T-helper 9 cell (primary cell): ENCODE measurements around the gene MAGEA1.
"Not testable (repeated sequence)": the region's sequence is repeated elsewhere in the genome, so short reads cannot be mapped to it uniquely, and the experiment has no call there.

Experiments
- DNase-seq: peaks from one replicate; pipeline ENCODE4 v3.0.0-alpha.2; 2020
- total RNA-seq, 2 donors: gene quantifications; one replicate each; lab custom pipeline; 2026; lab: John Stamatoyannopoulos, UW

MAGEA1 gene, protein sequence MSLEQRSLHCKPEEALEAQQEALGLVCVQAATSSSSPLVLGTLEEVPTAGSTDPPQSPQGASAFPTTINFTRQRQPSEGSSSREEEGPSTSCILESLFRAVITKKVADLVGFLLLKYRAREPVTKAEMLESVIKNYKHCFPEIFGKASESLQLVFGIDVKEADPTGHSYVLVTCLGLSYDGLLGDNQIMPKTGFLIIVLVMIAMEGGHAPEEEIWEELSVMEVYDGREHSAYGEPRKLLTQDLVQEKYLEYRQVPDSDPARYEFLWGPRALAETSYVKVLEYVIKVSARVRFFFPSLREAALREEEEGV
- 0 reads per million in 2 donors for total RNA-seq

DNA sequence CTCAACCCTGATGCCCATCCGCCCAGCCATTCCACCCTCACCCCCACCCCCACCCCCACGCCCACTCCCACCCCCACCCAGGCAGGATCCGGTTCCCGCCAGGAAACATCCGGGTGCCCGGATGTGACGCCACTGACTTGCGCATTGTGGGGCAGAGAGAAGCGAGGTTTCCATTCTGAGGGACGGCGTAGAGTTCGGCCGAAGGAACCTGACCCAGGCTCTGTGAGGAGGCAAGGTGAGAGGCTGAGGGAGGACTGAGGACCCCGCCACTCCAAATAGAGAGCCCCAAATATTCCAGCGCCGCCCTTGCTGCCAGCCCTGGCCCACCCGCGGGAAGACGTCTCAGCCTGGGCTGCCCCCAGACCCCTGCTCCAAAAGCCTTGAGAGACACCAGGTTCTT, at the start of gene MAGEA1:
MAGEA1 (plus strand) TSS at position 154 of the 400 bp plus-strand sequence. CDS start 3,106 bp downstream, outside the sequence.
- no peak for DNase-seq

DNA sequence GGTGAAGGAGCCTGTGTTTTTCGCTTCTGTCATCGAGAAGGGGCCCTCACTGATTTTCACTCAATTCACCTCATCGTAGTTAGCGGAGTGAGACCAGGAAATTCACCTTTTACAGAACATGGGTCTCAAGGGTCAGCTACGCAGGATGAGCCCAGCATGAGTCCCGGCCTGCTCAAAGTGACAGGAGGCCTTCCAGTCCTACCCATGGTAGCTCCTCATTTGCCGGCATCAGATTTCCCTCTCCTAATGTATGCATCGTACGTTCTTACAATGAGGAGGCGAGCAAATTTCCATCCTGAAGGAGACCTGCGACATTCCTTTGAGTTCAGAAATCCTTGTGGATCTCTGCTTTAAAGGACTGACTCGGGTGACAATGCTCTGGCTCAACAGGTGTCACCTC, 46.2 kb upstream of the MAGEA1 start:
- not testable (repeated sequence) for DNase-seq

DNA sequence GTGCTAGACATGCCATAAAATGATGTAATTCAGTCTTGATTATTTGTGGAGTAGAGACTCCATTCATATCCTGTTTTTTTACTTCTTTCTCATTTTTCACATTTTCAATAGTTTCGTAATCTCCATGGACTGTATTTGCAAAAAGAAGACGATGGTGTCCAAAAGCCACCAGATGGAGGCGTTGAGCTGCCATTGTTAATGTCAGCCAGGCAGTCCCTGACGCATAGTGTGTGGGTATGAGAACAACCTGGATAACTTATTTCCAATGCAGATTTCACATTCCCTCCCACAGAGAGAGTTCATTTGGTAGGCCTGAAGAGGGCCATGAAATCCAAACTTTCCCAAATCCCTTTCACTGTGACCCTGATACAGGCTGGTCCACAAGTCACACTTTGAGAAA, 40.0 kb upstream of the MAGEA1 start:
- not testable (repeated sequence) for DNase-seq

DNA sequence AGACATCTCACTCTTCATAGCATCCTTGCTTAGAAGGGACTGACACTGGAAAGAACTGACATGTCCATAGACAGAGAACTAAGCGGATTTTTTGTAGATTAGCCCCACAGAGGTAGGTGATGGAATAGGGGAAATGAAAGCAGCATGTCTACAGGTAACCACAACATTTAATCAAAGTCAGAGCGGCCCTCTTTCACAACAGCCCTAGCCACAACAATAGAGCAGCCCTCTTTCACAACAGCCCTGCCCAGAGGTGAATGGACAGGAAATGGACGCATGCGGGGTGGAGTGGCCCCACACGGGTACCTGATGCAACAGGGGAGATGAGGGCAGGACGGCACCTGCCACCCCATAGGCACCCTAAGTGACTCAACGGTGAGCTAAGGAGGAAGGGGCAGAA, 32.8 kb upstream of the MAGEA1 start:
- not testable (repeated sequence) for DNase-seq

DNA sequence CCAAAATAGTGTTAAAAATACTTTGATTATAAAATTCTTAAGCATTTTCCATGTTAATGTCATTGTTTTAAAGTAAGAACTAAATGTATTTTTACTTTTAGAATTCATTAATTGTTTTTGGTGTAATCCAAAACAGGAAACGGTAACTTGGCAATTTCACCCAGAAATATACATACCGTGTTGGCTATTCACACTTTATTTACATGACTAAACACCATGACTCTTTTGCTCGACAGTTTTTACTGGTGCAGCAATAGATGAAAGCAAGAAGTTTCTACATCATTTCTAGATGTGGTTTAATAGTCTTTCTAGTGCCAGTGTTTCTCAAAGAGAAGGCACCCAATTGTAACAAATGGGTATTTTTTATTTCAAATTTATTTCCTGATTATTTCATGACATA, 25.6 kb upstream of the MAGEA1 start:
- no peak for DNase-seq

DNA sequence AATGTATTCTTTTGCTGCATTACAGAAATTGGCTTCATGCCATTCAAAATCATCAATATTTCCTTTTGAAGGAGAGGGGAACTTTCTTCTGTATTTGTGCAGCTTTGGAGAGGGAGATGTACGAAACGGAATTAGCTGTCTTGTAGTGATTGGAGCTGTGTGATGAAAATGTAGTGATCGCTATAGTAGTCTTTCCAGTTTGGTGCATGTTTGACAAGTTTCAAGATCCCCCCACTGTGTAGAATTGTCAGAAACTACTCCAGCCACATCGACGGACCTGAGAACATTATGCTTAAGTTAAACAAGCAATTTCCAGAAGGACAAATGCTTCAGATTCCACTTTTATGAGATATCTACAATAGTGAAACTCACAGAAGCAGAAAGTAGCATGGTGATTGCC, 21.6 kb upstream of the MAGEA1 start:
- DNase-seq = no peak

DNA sequence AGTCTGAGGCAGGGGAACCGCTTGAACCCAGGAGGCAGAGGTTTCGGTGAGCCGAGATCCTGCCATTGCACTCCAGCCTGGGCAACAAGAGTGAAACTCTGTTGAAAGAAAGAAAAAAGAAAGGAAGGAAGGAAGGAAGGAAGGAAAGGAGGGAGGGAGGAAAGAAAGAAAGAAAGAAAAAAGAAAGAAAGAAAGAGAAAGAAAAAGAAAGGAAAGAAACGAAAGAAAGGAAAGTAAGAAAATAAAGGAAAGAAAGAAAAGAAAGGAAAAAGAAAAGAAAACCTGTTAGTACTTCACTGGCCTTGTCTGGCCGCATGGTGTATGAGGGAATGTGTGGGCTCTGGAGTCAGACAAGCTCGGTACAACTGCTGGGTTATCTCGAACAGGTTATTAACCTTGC, 20.8 kb upstream of the MAGEA1 start:
- DNase-seq = no peak

DNA sequence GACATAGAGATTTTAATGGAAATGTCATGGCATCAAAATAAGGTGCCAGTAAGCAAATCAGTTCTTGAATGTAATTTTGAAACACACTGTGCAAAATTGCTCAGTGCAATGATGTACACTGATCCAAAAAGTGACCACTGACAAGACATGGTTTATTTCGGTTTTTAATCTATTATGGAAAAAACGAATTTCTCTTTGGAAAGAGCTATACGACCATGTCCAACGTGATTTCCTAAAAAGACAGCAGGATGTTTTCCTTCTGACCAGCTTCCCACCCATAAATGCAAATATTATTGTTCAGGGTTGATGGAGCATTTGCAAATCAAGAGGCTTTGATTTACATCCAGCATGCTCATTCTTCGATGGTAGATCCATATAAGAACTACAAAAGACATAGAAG, 17.1 kb upstream of the MAGEA1 start:
- DNase-seq = no peak

DNA sequence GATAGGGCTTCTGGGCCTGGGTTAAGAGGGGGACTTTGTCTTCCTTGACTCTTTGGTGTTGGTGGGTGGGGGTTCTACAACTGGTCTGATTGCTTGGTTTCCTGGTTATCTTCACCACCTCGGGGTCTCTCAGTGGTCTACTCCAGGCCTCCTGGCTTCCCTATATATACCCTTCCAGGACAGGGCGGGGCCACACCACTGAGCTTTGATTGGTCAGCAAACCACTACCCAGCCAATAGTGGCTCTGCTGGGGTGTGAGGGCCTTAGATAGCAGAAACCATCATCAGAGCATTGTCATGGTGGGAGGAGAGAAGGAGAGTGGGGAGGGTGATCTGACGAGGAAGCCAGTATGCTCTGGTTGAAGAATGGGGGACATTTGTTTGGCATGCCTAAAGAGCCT, 14.4 kb upstream of the MAGEA1 start:
- no peak for DNase-seq

DNA sequence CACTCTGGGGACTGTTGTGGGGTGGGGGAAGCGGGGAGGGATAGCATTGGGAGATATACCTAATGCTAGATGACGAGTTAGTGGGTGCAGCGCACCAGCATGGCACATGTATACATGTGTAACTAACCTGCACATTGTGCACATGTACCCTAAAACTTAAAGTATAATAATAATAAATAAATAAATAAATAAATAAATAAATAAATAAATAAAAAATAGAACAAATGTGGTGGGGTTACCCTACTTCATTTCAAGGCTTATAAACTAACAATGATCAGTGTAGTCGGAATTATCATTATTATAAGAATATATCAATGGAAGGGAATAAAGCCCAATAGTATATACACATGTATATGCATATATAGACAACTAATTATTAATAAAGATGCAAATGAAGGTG, 10.7 kb upstream of the MAGEA1 start:
- not testable (repeated sequence) for DNase-seq

DNA sequence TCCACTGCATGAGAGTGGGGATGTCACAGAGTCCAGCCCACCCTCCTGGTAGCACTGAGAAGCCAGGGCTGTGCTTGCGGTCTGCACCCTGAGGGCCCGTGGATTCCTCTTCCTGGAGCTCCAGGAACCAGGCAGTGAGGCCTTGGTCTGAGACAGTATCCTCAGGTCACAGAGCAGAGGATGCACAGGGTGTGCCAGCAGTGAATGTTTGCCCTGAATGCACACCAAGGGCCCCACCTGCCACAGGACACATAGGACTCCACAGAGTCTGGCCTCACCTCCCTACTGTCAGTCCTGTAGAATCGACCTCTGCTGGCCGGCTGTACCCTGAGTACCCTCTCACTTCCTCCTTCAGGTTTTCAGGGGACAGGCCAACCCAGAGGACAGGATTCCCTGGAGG, 2.7 kb downstream of the MAGEA1 start:
- DNase-seq = no peak

DNA sequence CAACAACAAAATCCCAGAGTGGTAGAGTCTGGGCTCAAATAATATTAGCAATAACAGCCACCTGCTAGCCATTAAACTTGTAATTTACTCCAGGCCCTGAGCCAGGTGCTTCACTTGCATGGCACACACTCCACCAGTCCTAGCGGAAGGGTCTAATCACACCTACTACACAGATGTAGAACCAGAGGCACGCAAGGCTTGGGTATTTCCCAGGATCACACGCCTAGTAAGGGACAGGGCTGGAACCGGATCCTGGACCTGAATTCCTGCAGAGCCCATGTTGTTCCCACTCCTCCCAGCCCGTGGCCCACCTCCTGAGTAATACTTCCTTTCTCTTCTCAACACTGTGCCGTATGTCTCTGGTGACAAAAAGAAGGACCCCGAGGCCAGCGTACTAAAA, 5.7 kb downstream of the MAGEA1 start:
- no peak for DNase-seq

DNA sequence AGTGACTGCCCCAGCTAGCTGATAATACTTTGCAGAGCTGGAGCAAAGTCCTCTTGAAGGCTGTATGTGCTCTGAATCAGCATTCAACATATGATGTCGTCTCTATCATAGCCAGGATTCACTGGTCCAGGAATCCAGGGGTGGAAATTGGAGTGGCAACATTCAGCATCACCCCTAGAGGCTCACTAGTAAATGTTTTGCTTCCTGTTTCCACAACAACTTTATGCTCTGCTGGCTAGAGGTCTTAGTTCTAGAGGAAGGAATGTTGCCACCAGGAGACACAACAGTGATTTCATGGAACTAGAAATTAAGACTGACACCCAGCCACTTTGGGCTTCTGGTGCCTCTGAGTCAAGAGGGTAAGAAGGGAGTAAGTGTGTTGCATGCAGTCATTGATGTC, 11.3 kb downstream of the MAGEA1 start:
- no peak for DNase-seq

DNA sequence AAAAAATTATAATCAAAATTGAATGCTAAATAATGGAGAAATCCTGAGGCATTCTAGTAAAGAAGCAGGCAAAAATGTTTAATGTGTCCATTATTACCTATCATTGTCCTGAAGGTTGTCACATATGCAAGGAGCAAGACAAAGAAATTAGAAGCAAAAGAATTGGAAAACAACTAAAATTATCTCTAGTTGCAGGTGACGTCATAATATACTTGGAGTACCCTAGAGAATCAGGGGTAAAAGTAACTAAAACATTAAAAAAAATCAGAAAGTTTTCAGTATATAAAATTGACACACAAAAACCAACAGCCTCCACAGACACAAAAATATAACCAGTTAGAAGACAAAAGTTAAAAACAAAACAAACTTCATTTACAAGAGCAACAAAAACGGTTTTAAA, 21.4 kb downstream of the MAGEA1 start:
- DNase-seq = no peak

DNA sequence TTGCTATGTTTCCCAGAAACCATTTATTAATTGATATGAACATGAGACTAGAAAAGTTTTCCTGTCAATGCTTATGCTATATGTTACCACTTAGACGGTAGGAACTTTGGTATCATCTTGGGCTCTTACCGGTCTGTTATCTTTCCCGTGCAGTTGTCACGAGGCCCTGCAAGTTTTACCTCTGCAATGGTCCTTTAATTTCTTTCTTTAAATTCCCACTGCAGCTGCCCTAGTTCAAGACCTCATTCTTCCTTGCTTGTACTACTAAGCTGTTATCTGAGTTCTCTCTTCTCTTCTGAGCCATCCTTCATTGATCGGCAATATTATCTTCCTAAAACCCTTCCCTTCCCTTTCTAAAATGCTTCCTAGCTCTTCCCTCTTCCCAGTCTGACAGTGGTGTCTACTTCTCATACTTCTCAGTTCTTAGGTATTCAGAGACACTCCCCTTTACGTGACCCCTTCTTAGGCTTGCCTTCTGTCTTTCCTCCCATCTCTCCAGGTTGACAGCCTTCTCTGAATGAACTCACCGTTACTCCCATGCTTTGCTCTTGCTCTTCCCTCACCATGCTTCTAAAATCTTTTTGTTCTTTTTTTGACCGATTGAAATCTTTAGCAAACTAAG, 27.5 kb downstream of the MAGEA1 start:
- no peak for DNase-seq

DNA sequence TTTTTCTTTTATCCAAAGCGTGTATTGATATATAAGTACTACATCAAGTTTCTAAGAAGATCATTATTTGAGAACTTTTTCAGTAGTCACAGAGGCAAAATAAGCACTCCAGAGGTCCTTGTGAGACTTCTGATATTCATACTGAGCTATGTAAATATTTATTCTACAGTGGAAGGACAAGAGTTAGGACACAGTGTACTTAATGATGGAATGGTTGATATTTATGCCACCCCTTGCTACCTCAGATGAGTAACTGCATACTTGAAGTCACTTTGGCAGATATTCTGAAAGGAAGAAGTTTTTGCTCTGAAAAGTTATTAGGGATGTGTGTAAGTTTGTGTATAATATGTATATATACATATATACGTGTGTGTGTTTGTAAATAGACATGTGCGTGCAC, 30.3 kb downstream of the MAGEA1 start:
- DNase-seq = no peak

DNA sequence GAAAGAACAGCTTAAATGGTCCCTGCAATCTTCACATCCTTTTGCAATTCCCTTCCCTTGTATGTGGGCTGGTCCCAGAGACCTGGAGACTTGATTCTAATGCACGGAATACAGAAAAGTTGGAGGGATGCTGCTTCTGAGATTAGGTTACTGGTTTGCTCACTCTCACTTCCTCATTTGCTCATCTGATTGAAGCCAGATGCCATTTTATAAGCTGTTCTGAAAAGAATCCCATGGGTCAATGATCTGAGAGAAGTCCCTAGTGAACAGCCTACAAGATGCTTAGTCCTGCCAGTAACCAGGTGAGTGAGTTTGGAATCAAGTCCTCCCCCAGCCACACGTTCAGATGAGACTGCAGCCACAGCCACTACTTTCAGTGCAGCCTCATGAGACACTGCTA, 35.9 kb downstream of the MAGEA1 start:
- DNase-seq = no peak

DNA sequence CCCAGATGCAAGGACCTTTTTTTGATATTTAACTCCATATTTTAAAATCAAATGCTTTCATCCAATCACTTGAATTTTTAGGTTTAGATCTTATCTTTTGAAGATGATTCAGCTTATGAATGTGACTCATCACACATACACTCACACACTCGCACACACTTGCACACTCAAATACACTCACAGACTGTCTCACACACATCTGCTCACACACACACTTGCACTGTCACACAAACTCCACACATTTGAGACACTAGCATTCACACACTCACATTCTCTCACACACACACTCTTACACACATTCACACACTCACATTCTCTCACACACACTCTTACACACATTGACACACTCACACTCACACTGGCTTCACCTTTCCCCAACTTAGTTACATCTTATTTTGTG, 37.8 kb downstream of the MAGEA1 start:
- no peak for DNase-seq

DNA sequence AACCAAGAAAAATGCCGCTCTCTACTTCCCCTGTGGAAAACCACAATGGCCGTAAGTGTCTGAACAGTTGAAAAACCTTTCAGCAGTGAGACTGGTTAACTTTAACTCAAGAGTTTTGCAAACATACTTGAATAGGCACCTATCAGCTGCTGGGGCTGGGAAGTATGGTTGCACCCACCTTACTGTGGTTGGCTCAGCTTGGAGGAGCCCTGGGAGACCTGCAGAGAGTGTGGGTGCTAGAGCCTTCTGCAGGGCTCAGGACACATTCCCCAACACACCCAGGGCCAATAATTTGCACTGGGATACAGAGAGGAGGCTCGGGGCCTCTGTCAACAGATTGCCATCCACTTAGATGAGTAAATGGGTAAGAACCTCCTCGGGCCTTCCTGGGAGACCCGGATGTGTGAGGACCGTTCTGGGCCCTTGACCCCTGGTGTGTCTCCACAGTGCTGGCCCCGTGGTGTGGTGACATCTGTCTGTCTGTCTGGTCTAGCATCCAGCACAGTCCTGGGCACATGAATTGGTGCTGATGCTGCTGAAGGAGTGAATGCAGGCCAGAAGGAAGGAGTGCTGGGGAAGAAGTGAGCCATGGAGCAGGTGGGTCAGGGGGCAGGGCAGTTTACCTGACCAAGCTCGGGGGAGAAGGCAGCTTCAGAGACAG, 46.5 kb downstream of the MAGEA1 start:
- no peak for DNase-seq

DNA sequence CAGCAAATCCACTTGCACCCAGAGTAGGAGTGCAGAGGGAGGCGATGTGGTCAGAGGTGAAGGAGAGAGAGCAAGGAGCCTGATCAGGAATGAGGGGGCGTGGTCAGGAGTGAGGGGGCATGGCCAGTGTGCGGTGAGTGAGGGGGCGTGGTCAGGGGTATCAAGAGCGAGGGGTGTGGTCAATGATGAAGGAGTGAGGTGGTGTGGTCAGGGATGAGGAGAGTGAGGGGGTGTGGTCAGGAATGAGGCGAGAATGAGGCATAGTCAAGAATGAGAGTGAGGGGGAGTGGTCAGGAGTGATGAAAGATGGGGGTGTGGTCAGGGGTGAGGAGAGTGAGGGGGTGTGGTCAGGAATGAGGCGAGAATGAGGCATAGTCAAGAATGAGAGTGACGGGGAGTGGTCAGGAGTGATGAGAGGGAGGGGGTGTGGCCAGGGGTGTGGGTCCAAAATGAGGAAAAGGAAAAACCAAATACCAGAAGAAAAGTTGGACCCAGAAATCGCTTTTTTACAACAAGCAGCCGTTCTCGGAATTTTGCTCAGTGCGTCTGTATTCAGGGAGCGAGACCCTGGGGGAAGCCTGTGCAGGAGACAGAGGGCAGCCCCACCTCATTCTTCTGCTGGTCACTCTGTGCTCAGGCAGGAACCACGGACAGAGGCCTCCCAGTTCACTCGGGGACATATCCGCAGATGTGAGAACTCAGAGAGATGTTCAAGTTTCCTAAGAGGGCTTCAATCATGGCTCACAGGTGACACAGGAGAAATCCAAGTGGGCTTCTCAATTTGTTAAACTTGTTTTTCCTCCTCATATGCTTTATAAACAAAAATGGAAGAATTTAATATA, 47.5 kb downstream of the MAGEA1 start:
- no peak for DNase-seq
